Natural killer cell (primary cell): Measurements from ENCODE around the gene RBFOX2. TPM values are rescaled to one million over a fixed set of nuclear protein-coding genes. Genes with fewer than 3 reads are reported as not detected.
"Not testable (repeated sequence)": the region's sequence is repeated elsewhere in the genome, so short reads cannot be mapped to it uniquely, and the experiment has no call there.

Source experiments
- ATAC-seq, 3 donors: fragments of 150-1000 bp in 2 of 3; fragments of 200-7000 bp in 1 of 3; cut with Tn5 transposase; 1 replicate in 1 of 3; 2 replicates in 2 of 3; pipeline ENCODE4 v1.10.0; 2021; ENCODE audit warnings: mild to moderate bottlenecking in 2 of 3, moderate library complexity in 2 of 3
- DNase-seq, 2 donors: peaks; one replicate each; pipeline versions ENCODE4 v3.0.0 to v3.0.0-alpha.2; 2013 to 2021; ENCODE audit warnings: mixed read lengths in 1 of 2
- H3K27ac ChIP-seq: one replicate; pipeline ENCODE4 v1.5.1; 2013; ENCODE audit warnings: mild to moderate bottlenecking, low read length
- H3K27me3 ChIP-seq: one replicate; pipeline ENCODE4 v1.6.1; 2013; ENCODE audit warnings: low read length; ENCODE audit not compliant: control insufficient read depth, insufficient read depth
- H3K36me3 ChIP-seq: one replicate; pipeline ENCODE4 v1.6.1; 2013; ENCODE audit warnings: low read length; ENCODE audit not compliant: control insufficient read depth, insufficient read depth
- H3K4me1 ChIP-seq: one replicate; pipeline ENCODE4 v1.6.1; 2013; ENCODE audit warnings: low read length; ENCODE audit not compliant: control insufficient read depth, insufficient read depth
- H3K4me3 ChIP-seq: one replicate; pipeline ENCODE4 v1.5.1; 2013; ENCODE audit warnings: low read length
- H3K9me3 ChIP-seq: one replicate; pipeline ENCODE4 v1.6.1; 2013; ENCODE audit warnings: low read length; ENCODE audit not compliant: control insufficient read depth, insufficient read depth
- H3K27ac Mint-ChIP-seq, 2 donors: one replicate each; pipeline ENCODE4 v1.8.0; 2022; ENCODE audit warnings: mild to moderate bottlenecking in 2 of 2, mixed read lengths in 2 of 2, moderate library complexity in 1 of 2
- H3K27me3 Mint-ChIP-seq, 2 donors: one replicate each; pipeline ENCODE4 v1.8.0; 2022; ENCODE audit warnings: low read depth in 2 of 2, mixed read lengths in 2 of 2
- H3K36me3 Mint-ChIP-seq: one replicate; pipeline ENCODE4 v1.8.0; 2022; ENCODE audit warnings: mixed read lengths
- H3K4me1 Mint-ChIP-seq, 2 donors: one replicate each; pipeline ENCODE4 v1.8.0; 2022; ENCODE audit warnings: mixed read lengths in 2 of 2
- H3K4me3 Mint-ChIP-seq: one replicate; pipeline ENCODE4 v1.8.0; 2022; ENCODE audit warnings: mild to moderate bottlenecking, moderate library complexity, mixed read lengths
- H3K9me3 Mint-ChIP-seq, 2 donors: one replicate each; pipeline ENCODE4 v1.8.0; 2022; ENCODE audit warnings: mixed read lengths in 2 of 2
- CTCF ChIP-seq: fragments of 200-600 bp; IDR thresholded peaks from one replicate; pipeline ENCODE4 v1.8.0; 2022; ENCODE audit warnings: antibody characterized with exemption
- WGBS: methylation state at CpG from one replicate; pipeline ENCODE4 v1.1.7; 2013; ENCODE audit warnings: missing lambda C conversion rate; ENCODE audit not compliant: insufficient coverage; 5-methylcytosine and 5-hydroxymethylcytosine counted together
- intact Hi-C: fragments of 100-400 bp; cut with micrococcal nuclease; formaldehyde crosslinking; loops from one replicate; pipeline ENCODE4 v1.14.2; 2022
- total RNA-seq, 4 donors: library from RNA; stranded (reverse); fragments of 120-200 nt in 1 of 4; gene quantifications; one replicate each; pipeline versions ENCODE4 v1.2.3 to v1.2.4, GENCODE V29; 2013 to 2022

Gene RBFOX2
- total RNA-seq, 3 donors from 2014 or later (not counting 1 experiment from before 2014, with no cell fraction given), result 1.0 to 4.7 (median 3.0) TPM

- Histone ChIP-seq H3K27ac (no peak overlapping the region), H3K4me1 (no peaks in the 10 kb centered on the region), H3K9me3 (no peaks in the 10 kb centered on the region), H3K36me3 (no peaks in the 10 kb centered on the region), H3K27me3 (no peaks in the 10 kb centered on the region), H3K4me3 (no peak overlapping the region)
- intact Hi-C loops, result no loop called here
- Mint-ChIP-seq H3K27ac (no peak overlapping the region), H3K27me3 (no peaks in the 10 kb centered on the region), H3K36me3 (no peaks in the 10 kb centered on the region), H3K9me3 (no peaks in the 10 kb centered on the region), H3K4me1 (no peaks in the 10 kb centered on the region), H3K4me3 (no peak overlapping the region)
- DNase-seq, result no peak
- 90% methylated on average over 6 of the region's 7 CpGs for WGBS
- ATAC-seq, result no peak
- no peak for TF ChIP-seq CTCF
These were observed 324.6 kb downstream of the RBFOX2 start for GRCh38 chr22:35703861-35704584.

- not testable (repeated sequence) for H3K27ac ChIP-seq, H3K4me1 Mint-ChIP-seq, H3K27ac Mint-ChIP-seq, H3K4me3 Mint-ChIP-seq, H3K4me3 ChIP-seq, H3K27me3 ChIP-seq, H3K36me3 ChIP-seq, H3K9me3 Mint-ChIP-seq, H3K27me3 Mint-ChIP-seq, DNase-seq, H3K9me3 ChIP-seq, H3K4me1 ChIP-seq, H3K36me3 Mint-ChIP-seq
- intact Hi-C loops, result loop anchor here (5.0 kb wide), 1 partner anchor 53 kb away; the partner anchor contains the start of gene APOL6
- ATAC-seq, result peak in 1 of 3 donors; percentile 42
- WGBS, result no CpG with 5 or more reads among the region's 6 CpGs
These were observed 328.8 kb downstream of the RBFOX2 start for GRCh38 chr22:35699852-35700251.

GRCh38 chr22:35697142-35697541, 331.5 kb downstream of the RBFOX2 start:
- no peaks in the 10 kb centered on the region for H3K4me1 ChIP-seq
- no peaks in the 10 kb centered on the region for H3K9me3 Mint-ChIP-seq
- no peak overlapping the region for H3K27ac ChIP-seq
- H3K27me3 Mint-ChIP-seq, result no peaks in the 10 kb centered on the region
- no peaks in the 10 kb centered on the region for H3K4me1 Mint-ChIP-seq
- no peaks in the 10 kb centered on the region for H3K9me3 ChIP-seq
- WGBS, result 76% methylated on average over 13 of the region's 14 CpGs
- no peak overlapping the region for H3K4me3 ChIP-seq
- no peaks in the 10 kb centered on the region for H3K36me3 Mint-ChIP-seq
- H3K36me3 ChIP-seq, result no peaks in the 10 kb centered on the region
- intact Hi-C loops, result loop anchor here (1.0 to 5.0 kb wide), 2 partner anchors 50 to 74 kb away; partner anchors contain the start of gene APOL6
- no peaks in the 10 kb centered on the region for H3K27me3 ChIP-seq
- ATAC-seq, result no peak
- no peak overlapping the region for H3K27ac Mint-ChIP-seq
- no peak for DNase-seq
- TF ChIP-seq CTCF, result no peak
- H3K4me3 Mint-ChIP-seq, result no peak overlapping the region

GRCh38 chr22:35695202-35695601, 333.4 kb downstream of the RBFOX2 start:
- intact Hi-C loops, result loop anchor here (5.0 kb wide), 1 partner anchor 48 kb away; the partner anchor contains the start of gene APOL6
- Histone ChIP-seq H3K27ac (no peak overlapping the region), H3K9me3 (no peaks in the 10 kb centered on the region), H3K36me3 (no peaks in the 10 kb centered on the region), H3K4me3 (no peak overlapping the region), H3K4me1 (no peaks in the 10 kb centered on the region), H3K27me3 (no peaks in the 10 kb centered on the region)
- no peaks in the 10 kb centered on the region for H3K4me1 Mint-ChIP-seq
- H3K9me3 Mint-ChIP-seq, result no peaks in the 10 kb centered on the region
- ATAC-seq, result no peak
- WGBS, result 79% methylated on average over 13 of the region's 13 CpGs
- no peaks in the 10 kb centered on the region for H3K36me3 Mint-ChIP-seq
- no peak overlapping the region for H3K27ac Mint-ChIP-seq
- no peak overlapping the region for H3K4me3 Mint-ChIP-seq
- no peak for TF ChIP-seq CTCF
- H3K27me3 Mint-ChIP-seq, result no peaks in the 10 kb centered on the region
- DNase-seq, result no peak
